ENCODE data around the gene TLR7.

DNA sequence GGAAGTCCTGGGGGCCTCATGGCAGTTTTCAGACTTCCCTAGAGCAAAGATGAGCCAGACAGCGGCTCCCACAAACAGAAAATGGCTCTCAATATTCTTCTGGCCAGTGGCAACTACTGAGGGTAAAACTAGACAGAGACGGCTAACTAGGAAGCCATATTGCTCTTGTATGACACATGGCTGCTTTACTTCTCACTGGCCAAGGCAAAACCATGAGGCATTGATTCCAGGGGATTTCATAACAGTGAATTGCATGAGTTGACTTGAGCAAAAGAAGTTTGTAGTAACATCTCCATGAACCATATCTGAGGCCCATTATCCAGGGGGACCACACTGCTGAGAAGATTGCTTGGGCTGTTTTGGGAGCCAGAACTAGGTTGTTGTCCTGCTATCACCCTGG lies 25.8 kb downstream of the TLR7 start:
- TF ChIP-seq ARID4B (CRISPR knock-in tag; IDR thresholded peaks at IDR 0.05) (no peak), EZH2 (IDR thresholded peaks at IDR 0.05; ENCODE audit: borderline replicate concordance, low read depth, low read length) (no peak), POLR2A (conservative IDR thresholded peaks at IDR 0.05) (no peak), CTCF (IDR thresholded peaks at IDR 0.05 in 2 of 3, conservative IDR thresholded peaks at IDR 0.05 in 1 of 3; ENCODE audit: insufficient read depth in 2 of 3, low read depth in 1 of 3, low read length in 3 of 3) (no peak), ZNF324 (CRISPR knock-in tag; IDR thresholded peaks at IDR 0.05) (no peak), RBM25 (IDR thresholded peaks at IDR 0.05; ENCODE audit: low read depth, low read length, severe bottlenecking) (no peak), BHLHE40 (IDR thresholded peaks at IDR 0.05; ENCODE audit: low read length) (no peak), SMC3 (conservative IDR thresholded peaks at IDR 0.05; ENCODE audit: insufficient read depth, low read depth, low read length) (no peak), TCF7 (IDR thresholded peaks at IDR 0.05; ENCODE audit: borderline replicate concordance) (no peak), MCM5 (IDR thresholded peaks at IDR 0.05; ENCODE audit: low read depth) (no peak), ZNF592 (IDR thresholded peaks at IDR 0.05) (no peak), MXI1 (IDR thresholded peaks at IDR 0.05; ENCODE audit: low read depth, low read length) (no peak), ZC3H8 (IDR thresholded peaks at IDR 0.05) (no peak)
